Left lung (tissue), 10 donors: ENCODE results near the gene EBLN2. TPM values are rescaled to one million over a fixed set of nuclear protein-coding genes. Genes with fewer than 3 reads are reported as not detected.

Experiments
- ATAC-seq: fragments of 200-7000 bp; cut with Tn5 transposase; one replicate; pipeline ENCODE4 v1.9.1; 2020; ENCODE audit warnings: moderate library complexity
- DNase-seq, 4 donors: peaks; one replicate each; pipeline ENCODE4 v3.0.0-alpha.2; 2013 to 2020
- H3K27ac ChIP-seq, 2 donors: fragments of 200-600 bp; sonication (generic) in 1 of 2; one replicate each; pipeline versions ENCODE4 v1.5.0 to v1.8.0; 2020 to 2021
- H3K27me3 ChIP-seq, 2 donors: fragments of 200-600 bp; sonication (generic) in 1 of 2; one replicate each; pipeline versions ENCODE4 v1.5.0 to v1.8.0; 2020 to 2021
- H3K36me3 ChIP-seq, 2 donors: fragments of 200-600 bp; sonication (generic) in 1 of 2; one replicate each; pipeline versions ENCODE4 v1.5.0 to v1.8.0; 2020 to 2021
- H3K4me1 ChIP-seq, 2 donors: fragments of 200-600 bp; one replicate each; pipeline ENCODE4 v1.8.0; 2021
- H3K4me3 ChIP-seq, 2 donors: fragments of 200-600 bp; sonication (generic) in 1 of 2; one replicate each; pipeline versions ENCODE4 v1.5.0 to v1.8.0; 2020 to 2021; ENCODE audit warnings: mild to moderate bottlenecking in 1 of 2
- H3K9me3 ChIP-seq, 2 donors: fragments of 200-600 bp; sonication (generic) in 1 of 2; one replicate each; pipeline versions ENCODE4 v1.5.0 to v1.8.0; 2020 to 2021
- CTCF ChIP-seq, 2 donors: fragments of 200-600 bp; sonication (generic) in 1 of 2; IDR thresholded peaks; one replicate each; pipeline versions ENCODE4 v1.5.0 to v1.8.0; 2021; ENCODE audit warnings: antibody characterized with exemption in 2 of 2
- intact Hi-C, 2 donors: fragments of 100-400 bp; cut with DNase I; formaldehyde crosslinking; loops; one replicate each; pipeline versions ENCODE4 v1.11.2 to v1.14.2; 2022
- polyA plus RNA-seq, 6 donors: library from polyadenylated mRNA; unstranded; fragments of 120-200 nt; gene quantifications; one replicate each; pipeline ENCODE4 v1.2.1, GENCODE V29; 2013; ENCODE audit not compliant: insufficient read length in 6 of 6
- total RNA-seq, 2 donors: library from RNA; stranded (reverse); fragmentation: NEBNext Ultra II Directional; extraction: Animal tissue kit (Norgen Biotek cat#: 25700); gene quantifications; one replicate each; pipeline ENCODE4 v1.2.1, GENCODE V29; 2021
- donor health status: DM: no; HTN: yes; CAD: no.
- donor health status: DM: no; HTN: no; CAD: no.

Gene EBLN2
- total and polyA plus RNA-seq, 8 donors: 3.7 to 10.2 (median 9.4) TPM

- DNase-seq (no peak), ATAC-seq (no peak)
- intact Hi-C loops: no loop called here
- no peaks in the 10 kb centered on the region for H3K9me3 ChIP-seq
- no peak for TF ChIP-seq CTCF (IDR thresholded peaks at IDR 0.05)
- no peak overlapping the region for H3K27ac ChIP-seq
- no peaks in the 10 kb centered on the region for H3K36me3 ChIP-seq
- no peak overlapping the region for H3K4me3 ChIP-seq
- H3K4me1 ChIP-seq: no peaks in the 10 kb centered on the region
- H3K27me3 ChIP-seq: no peaks in the 10 kb centered on the region
Observed at GRCh38 chr3:73108750-73109149, 47.3 kb downstream of the EBLN2 start.

GRCh38 chr3:73110530-73110929, 49.1 kb downstream of the EBLN2 start:
- no peak for TF ChIP-seq CTCF (IDR thresholded peaks at IDR 0.05)
- Histone ChIP-seq H3K4me3 (no peak overlapping the region), H3K4me1 (no peaks in the 10 kb centered on the region), H3K27ac (no peak overlapping the region), H3K9me3 (no peaks in the 10 kb centered on the region), H3K36me3 (no peaks in the 10 kb centered on the region), H3K27me3 (no peaks in the 10 kb centered on the region)
- ATAC-seq (no peak), DNase-seq (no peak)
- intact Hi-C loops: no loop called here

Other genes starting within 250 kb of the EBLN2 start
- 10 to 100 TPM; 18.3 to 19.4 TPM for gene SHQ1, start 213.2 kb upstream of the EBLN2 start, total RNA-seq
- 10 to 100 TPM; 20.8 to 25.7 (median 21.3) TPM for gene SHQ1, start 213.2 kb upstream of the EBLN2 start, polyA plus RNA-seq
- 10 to 100 TPM; 12.4 to 27.9 TPM for gene GXYLT2, start 173.6 kb upstream of the EBLN2 start, total RNA-seq
- 10 to 100 TPM; 15.8 to 18.9 (median 16.7) TPM for gene GXYLT2, start 173.6 kb upstream of the EBLN2 start, polyA plus RNA-seq
- 10 to 100 TPM; 71.5 to 73.0 TPM for gene PPP4R2, start 64.8 kb upstream of the EBLN2 start, total RNA-seq
- gene PPP4R2, start 64.8 kb upstream of the EBLN2 start, polyA plus RNA-seq: 10 to 100 TPM; 81.0 to 91.7 (median 88.3) TPM